Heart right ventricle (tissue), 16 donors: ENCODE measurements around the gene FCHO1. TPM values are rescaled to one million over a fixed set of nuclear protein-coding genes. Genes with fewer than 3 reads are reported as not detected.
A peak's percentile ranks its signal among the peaks of the same experiment; 100 is the strongest.
"Not testable (repeated sequence)": the region's sequence is repeated elsewhere in the genome, so short reads cannot be mapped to it uniquely, and the experiment has no call there.

ENCODE experiments used
- ATAC-seq, 8 donors: fragments of 200-7000 bp; cut with Tn5 transposase; one replicate each; pipeline ENCODE4 v1.9.1; 2020; ENCODE audit warnings: mild to moderate bottlenecking in 8 of 8, moderate library complexity in 8 of 8, moderate number of reproducible peaks in 1 of 8
- DNase-seq, 2 donors: peaks; one replicate each; pipeline ENCODE4 v3.0.0-alpha.2; 2020
- H3K27ac ChIP-seq, 10 donors: fragments of 200-600 bp; sonication (generic) in 2 of 10; one replicate each; pipeline versions ENCODE4 v1.5.0 to v1.8.0; 2020 to 2022; ENCODE audit warnings: mild to moderate bottlenecking in 3 of 10
- H3K27me3 ChIP-seq, 7 donors: fragments of 200-600 bp; one replicate each; pipeline ENCODE4 v1.8.0; 2021 to 2022; ENCODE audit warnings: mild to moderate bottlenecking in 2 of 7
- H3K36me3 ChIP-seq, 9 donors: fragments of 200-600 bp; sonication (generic) in 1 of 9; one replicate each; pipeline versions ENCODE4 v1.5.0 to v1.8.0; 2020 to 2022; ENCODE audit warnings: mild to moderate bottlenecking in 2 of 9
- H3K4me1 ChIP-seq, 9 donors: fragments of 200-600 bp; sonication (generic) in 1 of 9; one replicate each; pipeline versions ENCODE4 v1.5.0 to v1.8.0; 2020 to 2022; ENCODE audit warnings: mild to moderate bottlenecking in 4 of 9
- H3K4me3 ChIP-seq, 10 donors: fragments of 200-600 bp; sonication (generic) in 2 of 10; one replicate each; pipeline versions ENCODE4 v1.5.0 to v1.8.0; 2020 to 2022; ENCODE audit warnings: mild to moderate bottlenecking in 7 of 10, moderate library complexity in 2 of 10
- H3K9me3 ChIP-seq, 11 donors: fragments of 200-600 bp in 10 of 11; sonication (generic) in 2 of 11; one replicate each; pipeline versions ENCODE4 v1.5.0 to v1.8.0; 2013 to 2022; ENCODE audit warnings: mild to moderate bottlenecking in 2 of 11, control low read depth in 1 of 11, moderate library complexity in 1 of 11
- CTCF ChIP-seq, 9 donors: fragments of 200-600 bp; sonication (generic) in 2 of 9; IDR thresholded peaks; one replicate each; pipeline versions ENCODE4 v1.5.0 to v1.8.0; 2021 to 2022; ENCODE audit warnings: antibody characterized with exemption in 9 of 9, mild to moderate bottlenecking in 5 of 9, moderate library complexity in 1 of 9
- WGBS, 2 donors: extraction: QIAGEN DNeasy Blood & Tissue Kit; methylation state at CpG; one replicate each; pipeline ENCODE4 v1.1.7; 2013; ENCODE audit warnings: inconsistent platforms in 1 of 2; 5-methylcytosine and 5-hydroxymethylcytosine counted together
- intact Hi-C, 10 donors: fragments of 100-400 bp; cut with DNase I; formaldehyde crosslinking; loops; one replicate each; pipeline versions ENCODE4 v1.11.1 to v1.14.2; 2022
- polyA plus RNA-seq, 2 donors: library from polyadenylated mRNA; stranded (reverse); fragments of 200-250 nt; gene quantifications; one replicate each; pipeline ENCODE4 v1.2.3, GENCODE V29; 2013
- total RNA-seq, 10 donors: library from RNA; stranded (reverse); fragmentation: NEBNext Ultra II Directional in 3 of 10; extraction: Animal tissue kit (Norgen Biotek cat#: 25700) in 3 of 10; gene quantifications; one replicate each; pipeline versions ENCODE4 v1.2.1 to v1.2.4, GENCODE V29; 2021 to 2023
- donor health status: Arrhythmogenic right ventricular cardiomyopathy.
- donor health status: ischemic (EF 13 %, LVEDD 7.1; RV severe dilation, severe dysfunction).
- donor health status: healthy with polysubstance abuse.
- donor health status: DM: no; HTN: yes; CAD: no.
- donor health status: DM: no; HTN: no; CAD: no.
- donor health status: ischemic (EF 25% LVEDD 6.9; RV normal size, moderate dysfunction).
- donor health status: ischemic (EF 25% LVEDD 5.7; RV mildly dilated, moderate dysfunction).
- donor health status: healthy.
- donor health status: DM: yes; HTN: yes; CAD: no.
- donor health status: Ischemic cardiomyopathy.
- donor health status: ischemic (EF 35%, LVEDD 5.7; RV mildly dilated, moderate dysfunction).
- donor health status: nonischemic (EF 11% LVEDD 7.7; RV severe dilation, severe dysfunction).
- donor health status: DM: yes; HTN: yes; CAD: no.
- donor health status: PGD.
- donor health status: ischemic (EF 29% LVEDD 5.4; RV normal size, mild dysfunction).
- donor health status: nonischemic (EF 23%, LVEDD 6.1; RV moderate dilation, normal function).

Gene FCHO1
- total and polyA plus RNA-seq, 12 donors: 0.21 to 2.6 (median 0.73) TPM

- Histone ChIP-seq H3K9me3 (no peaks in the 10 kb centered on the region), H3K4me3 (no peak overlapping the region), H3K27me3 (peaks cover 10 to 69% (median 46%) of the 10 kb centered on the region in 7 donors), H3K4me1 (peaks cover 0 to 10% (median 5%) of the 10 kb centered on the region in 9 donors), H3K27ac (no peak overlapping the region), H3K36me3 (peaks cover 0 to 7% (median 0%) of the 10 kb centered on the region in 9 donors)
- ATAC-seq (peak in 1 of 8 donors; percentile 5), DNase-seq (no peak)
- intact Hi-C loops: loop anchor here in 4 of 10 donors (5.0 to 10.0 kb wide), 5 partner anchors 59 to 321 kb away; partner anchors contain the start of gene MAP1S (in 1 of the 4)
- TF ChIP-seq CTCF (IDR thresholded peaks at IDR 0.05): no peak
- 69 to 70% methylated on average over 27 of the region's 27 CpGs for WGBS, 2 donors
Measured at GRCh38 chr19:17775991-17776803, 24.9 kb downstream of the FCHO1 start.

GRCh38 chr19:17777840-17778239, 26.6 kb downstream of the FCHO1 start:
- 77 to 78% methylated on average over 10 of the region's 10 CpGs for WGBS, 2 donors
- peaks cover 10 to 77% (median 50%) of the 10 kb centered on the region in 7 donors for H3K27me3 ChIP-seq

GRCh38 chr19:17778251-17778967, 27.1 kb downstream of the FCHO1 start:
- 1 to 6% methylated on average over 37 of the region's 37 CpGs for WGBS, 2 donors
- H3K27ac ChIP-seq: no peak overlapping the region
- peaks cover 0 to 4% (median 0%) of the 10 kb centered on the region in 11 donors for H3K9me3 ChIP-seq
- peaks cover 0 to 10% (median 5%) of the 10 kb centered on the region in 9 donors for H3K4me1 ChIP-seq
- intact Hi-C loops: loop anchor here in 4 of 10 donors (5.0 to 10.0 kb wide), 5 partner anchors 61 to 324 kb away; partner anchors contain the start of gene MAP1S (in 1 of the 4)
- peak in 1 of 2 donors; percentile 54 for DNase-seq
- H3K27me3 ChIP-seq: peaks cover 10 to 77% (median 50%) of the 10 kb centered on the region in 7 donors
- H3K4me3 ChIP-seq: peak overlapping the region in 1 of 10 donors; percentile 31
- TF ChIP-seq CTCF (IDR thresholded peaks at IDR 0.05): no peak
- ATAC-seq: peak in 7 of 8 donors; percentile 37 to 73 (median 49)
- no peaks in the 10 kb centered on the region for H3K36me3 ChIP-seq

More at GRCh38 chr19:17777840-17778239, 26.6 kb downstream of the FCHO1 start:
- not testable (repeated sequence) for H3K4me1 ChIP-seq, H3K36me3 ChIP-seq, H3K27ac ChIP-seq, H3K4me3 ChIP-seq, DNase-seq, ATAC-seq, H3K9me3 ChIP-seq
- intact Hi-C loops: loop anchor here in 4 of 10 donors (5.0 to 10.0 kb wide), 5 partner anchors 61 to 323 kb away; partner anchors contain the start of gene MAP1S (in 1 of the 4)

GRCh38 chr19:17778968-17779929, 28.0 kb downstream of the FCHO1 start:
- Histone ChIP-seq H3K27me3 (peaks cover 10 to 75% (median 50%) of the 10 kb centered on the region in 7 donors), H3K27ac (no peak overlapping the region), H3K4me3 (peak overlapping the region in 1 of 10 donors; percentile 31), H3K36me3 (no peaks in the 10 kb centered on the region), H3K9me3 (peaks cover 0 to 4% (median 0%) of the 10 kb centered on the region in 11 donors), H3K4me1 (peaks cover 0 to 12% (median 5%) of the 10 kb centered on the region in 9 donors)
- 16% methylated on average over 24 to 25 of the region's 25 CpGs for WGBS, 2 donors
- no peak for TF ChIP-seq CTCF (IDR thresholded peaks at IDR 0.05)
- DNase-seq (peak in 1 of 2 donors; percentile 36), ATAC-seq (peak in 5 of 8 donors; percentile 19 to 34 (median 29))
- intact Hi-C loops: loop anchor here in 4 of 10 donors (5.0 to 10.0 kb wide), 5 partner anchors 62 to 324 kb away; partner anchors contain the start of gene MAP1S (in 1 of the 4)
